RPMI7951 (cell line): ENCODE results near the gene SKOR1. TPM values are rescaled to one million over a fixed set of nuclear protein-coding genes. Genes with fewer than 3 reads are reported as not detected.

Experiments used
- DNase-seq: peaks from one replicate; pipeline ENCODE4 v3.0.0-alpha.2; 2012; ENCODE audit warnings: low read depth
- total RNA-seq: library from RNA; depleted of rRNA; stranded (reverse); fragments of >200 nt; shearing (Covaris generic); gene quantifications from 2 replicates; pipeline ENCODE4 v1.2.3, GENCODE V29; 2014

SKOR1 gene
- total RNA-seq, 1 experiment from 2014 or later: not detected

DNA sequence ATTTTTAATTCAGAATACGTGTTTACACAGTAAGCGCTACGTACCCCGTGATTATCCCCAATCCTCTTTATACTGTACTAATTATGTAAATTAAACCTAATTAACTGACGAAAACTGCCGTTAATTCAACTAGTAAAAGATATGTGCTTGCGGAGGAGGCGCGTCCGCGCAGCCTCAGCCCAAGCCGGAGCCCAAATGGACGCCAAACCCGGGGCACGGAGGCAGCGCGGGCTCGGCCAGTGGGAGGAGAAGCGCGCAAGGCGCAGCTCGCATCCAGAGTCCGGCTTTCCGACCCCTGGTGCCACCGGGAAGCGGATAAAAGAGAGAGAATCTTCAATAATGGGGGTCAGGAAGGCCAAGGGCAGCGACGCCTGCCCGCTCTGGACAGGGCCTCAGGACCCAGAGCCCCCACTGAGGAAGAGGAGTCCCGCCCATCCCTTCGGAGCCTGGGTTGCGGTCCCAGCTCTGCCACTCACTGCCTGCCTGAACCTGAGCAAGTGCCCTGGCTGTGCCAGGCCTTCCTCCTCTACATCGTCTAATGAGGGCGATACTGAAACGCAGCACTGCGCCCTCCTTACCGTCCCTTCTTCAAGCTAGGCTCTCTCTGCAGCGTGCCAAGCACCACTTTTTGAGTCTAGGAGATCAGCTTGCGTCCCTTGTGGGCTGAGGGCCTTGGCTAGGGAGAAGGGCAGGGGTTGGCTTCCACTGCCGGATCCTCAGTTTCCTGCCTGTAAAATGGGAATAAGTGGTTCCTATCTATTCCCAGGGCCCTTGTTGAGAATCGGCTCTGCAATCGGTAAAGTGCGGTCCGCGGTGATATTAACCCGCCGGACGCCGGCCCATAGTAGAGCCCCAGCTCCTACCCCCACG is 5.0 kb upstream of the SKOR1 start:
- no peak for DNase-seq

- DNase-seq: peak; percentile 54
Measured at GRCh38 chr15:67820992-67821783, 4.1 kb upstream of the SKOR1 start.

DNA sequence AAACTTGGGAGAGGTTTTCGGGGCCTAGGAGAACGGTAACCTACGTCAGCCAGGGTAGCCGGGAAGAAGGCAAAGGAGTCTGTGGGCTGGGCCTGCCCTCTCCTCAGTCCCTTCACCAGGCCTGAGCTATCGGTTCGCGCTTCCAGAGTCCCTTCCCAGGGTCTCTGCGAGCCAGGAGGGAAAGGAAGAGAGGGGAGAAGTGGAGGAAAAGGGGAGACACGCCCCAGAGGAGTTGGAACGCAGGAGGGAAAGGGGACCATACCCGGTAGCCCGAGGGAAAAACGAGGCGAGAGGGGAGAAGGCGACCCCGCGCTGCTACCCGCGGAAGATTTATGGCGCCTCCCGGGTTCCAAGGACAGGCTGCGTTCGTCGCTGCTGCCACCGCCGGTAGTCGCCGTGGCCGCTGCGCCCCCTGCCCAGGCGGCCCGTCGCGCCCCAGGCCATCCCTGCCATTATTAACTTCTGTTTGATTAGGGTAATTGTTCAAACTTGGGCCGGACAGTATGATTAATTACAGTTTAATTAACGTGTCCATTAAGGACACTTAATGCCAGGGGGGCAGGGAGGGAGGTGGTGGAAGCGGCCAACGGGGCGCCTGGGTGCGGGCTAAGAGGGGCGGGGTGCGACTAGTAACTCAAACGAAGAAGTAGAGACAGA is 3.4 kb upstream of the SKOR1 start:
- no peak for DNase-seq

- no peak for DNase-seq
Measured at GRCh38 chr15:67822537-67823313, 2.6 kb upstream of the SKOR1 start.

- DNase-seq: no peak
Measured at GRCh38 chr15:67823314-67824196, 1.8 kb upstream of the SKOR1 start.

- no peak for DNase-seq
Measured at GRCh38 chr15:67824197-67824968, 926 bp upstream of the SKOR1 start.

DNA sequence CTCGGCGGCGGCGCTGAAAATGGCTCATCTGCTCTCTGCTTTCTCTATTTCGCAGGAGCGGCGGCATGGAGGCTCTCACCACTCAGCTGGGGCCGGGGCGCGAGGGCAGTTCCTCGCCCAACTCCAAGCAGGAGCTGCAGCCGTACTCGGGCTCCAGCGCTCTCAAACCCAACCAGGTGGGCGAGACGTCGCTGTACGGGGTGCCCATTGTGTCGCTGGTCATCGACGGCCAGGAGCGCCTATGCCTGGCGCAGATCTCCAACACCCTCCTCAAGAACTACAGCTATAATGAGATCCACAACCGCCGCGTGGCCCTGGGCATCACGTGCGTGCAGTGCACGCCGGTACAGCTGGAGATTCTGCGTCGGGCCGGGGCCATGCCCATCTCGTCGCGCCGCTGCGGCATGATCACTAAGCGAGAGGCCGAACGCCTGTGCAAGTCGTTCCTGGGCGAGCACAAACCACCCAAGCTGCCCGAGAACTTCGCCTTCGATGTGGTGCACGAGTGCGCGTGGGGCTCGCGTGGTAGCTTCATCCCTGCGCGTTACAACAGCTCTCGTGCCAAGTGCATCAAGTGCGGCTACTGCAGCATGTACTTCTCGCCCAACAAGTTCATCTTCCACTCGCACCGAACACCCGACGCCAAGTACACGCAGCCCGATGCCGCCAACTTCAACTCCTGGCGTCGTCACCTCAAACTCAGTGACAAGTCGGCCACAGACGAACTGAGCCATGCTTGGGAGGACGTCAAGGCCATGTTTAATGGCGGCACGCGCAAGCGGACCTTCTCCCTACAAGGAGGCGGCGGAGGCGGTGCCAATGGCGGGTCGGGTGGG is 790 bp downstream of the SKOR1 start:
- no peak for DNase-seq

DNA sequence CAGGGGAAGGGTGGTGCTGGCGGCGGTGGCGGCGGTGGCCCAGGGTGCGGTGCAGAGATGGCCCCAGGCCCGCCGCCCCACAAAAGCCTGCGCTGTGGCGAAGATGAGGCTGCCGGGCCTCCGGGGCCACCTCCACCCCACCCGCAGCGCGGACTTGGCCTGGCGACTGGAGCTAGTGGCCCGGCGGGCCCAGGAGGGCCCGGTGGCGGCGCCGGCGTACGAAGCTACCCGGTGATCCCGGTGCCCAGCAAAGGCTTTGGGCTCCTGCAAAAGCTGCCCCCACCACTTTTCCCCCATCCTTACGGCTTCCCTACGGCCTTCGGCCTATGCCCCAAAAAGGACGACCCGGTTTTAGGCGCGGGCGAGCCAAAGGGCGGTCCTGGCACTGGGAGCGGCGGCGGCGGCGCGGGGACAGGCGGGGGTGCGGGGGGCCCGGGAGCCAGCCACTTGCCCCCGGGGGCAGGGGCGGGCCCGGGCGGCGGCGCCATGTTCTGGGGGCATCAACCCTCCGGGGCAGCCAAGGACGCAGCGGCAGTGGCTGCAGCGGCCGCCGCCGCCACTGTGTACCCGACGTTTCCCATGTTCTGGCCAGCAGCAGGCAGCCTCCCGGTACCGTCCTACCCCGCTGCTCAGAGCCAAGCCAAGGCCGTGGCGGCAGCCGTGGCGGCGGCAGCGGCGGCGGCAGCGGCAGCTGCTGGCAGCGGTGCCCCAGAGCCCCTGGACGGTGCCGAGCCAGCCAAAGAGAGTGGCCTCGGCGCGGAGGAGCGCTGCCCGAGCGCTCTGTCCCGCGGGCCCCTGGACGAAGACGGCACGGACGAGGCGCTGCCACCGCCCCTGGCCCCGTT is 1.6 kb downstream of the SKOR1 start:
- DNase-seq: no peak

DNA sequence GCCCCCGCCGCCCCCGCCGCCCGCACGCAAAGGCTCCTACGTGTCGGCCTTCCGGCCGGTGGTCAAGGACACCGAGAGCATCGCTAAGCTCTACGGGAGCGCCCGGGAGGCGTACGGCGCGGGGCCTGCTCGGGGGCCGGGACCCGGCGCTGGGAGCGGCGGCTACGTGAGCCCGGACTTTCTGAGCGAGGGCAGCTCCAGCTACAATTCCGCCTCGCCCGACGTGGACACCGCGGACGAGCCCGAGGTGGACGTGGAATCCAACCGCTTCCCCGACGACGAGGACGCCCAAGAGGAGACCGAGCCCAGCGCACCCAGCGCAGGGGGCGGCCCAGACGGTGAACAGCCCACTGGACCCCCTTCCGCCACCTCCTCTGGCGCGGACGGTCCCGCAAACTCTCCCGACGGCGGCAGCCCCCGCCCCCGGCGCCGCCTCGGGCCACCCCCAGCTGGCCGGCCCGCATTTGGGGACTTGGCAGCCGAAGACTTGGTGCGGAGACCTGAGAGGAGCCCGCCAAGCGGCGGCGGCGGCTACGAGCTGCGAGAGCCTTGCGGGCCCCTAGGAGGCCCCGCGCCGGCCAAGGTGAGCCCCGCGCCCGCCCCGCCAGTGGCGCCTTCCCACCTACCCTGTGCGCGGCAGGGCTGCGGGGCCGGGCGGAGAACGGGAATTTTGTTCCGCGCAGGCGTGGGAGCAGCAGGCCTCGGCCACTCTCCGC is 2.4 kb downstream of the SKOR1 start:
- no peak for DNase-seq

GRCh38 chr15:67828278-67828968 is 3.1 kb downstream of the SKOR1 start:
- DNase-seq: no peak

GRCh38 chr15:67828969-67829646 is 3.8 kb downstream of the SKOR1 start:
- no peak for DNase-seq

DNA sequence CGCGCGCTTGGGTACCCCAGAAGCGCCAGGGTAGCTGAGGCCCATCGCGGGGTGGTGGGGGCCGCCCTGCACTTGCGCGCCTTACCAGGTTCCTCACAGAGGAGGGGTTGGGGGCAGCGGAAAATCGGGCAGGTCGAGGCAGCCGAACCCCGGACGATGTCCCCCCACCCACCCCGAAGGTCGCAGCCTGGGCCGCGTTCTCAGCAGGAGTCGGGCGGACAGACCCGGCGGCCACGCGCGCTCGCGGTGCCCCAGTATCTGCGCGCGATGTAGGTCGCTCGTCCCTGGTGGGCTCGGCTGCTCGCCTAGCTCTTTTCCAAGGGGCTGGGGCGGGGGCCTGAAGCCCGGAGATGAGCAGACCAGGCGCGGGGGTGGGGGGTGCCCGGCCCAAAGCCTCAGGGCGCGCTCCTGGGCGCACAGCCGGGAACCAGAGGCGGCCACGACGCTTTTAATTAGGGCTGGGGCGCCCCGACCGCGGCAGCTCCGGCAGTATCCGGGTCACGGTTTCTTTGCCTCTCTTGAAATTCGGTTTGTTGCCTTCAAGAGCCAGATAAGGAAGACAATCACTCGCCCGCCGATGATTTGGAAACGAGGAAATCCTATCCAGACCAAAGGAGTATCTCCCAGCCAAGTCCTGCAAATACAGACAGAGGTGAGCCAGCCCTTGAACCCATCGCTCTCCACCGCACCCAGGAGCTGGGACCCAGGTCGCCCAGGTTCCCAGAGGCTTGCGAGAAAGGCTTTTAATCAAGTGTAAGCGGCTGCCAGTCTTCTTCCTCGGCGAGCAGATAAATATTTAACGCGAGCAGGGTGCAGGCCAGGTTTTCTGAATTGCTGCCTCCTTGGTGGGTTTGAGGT is 4.6 kb downstream of the SKOR1 start:
- no peak for DNase-seq

- no peak for DNase-seq
Measured at GRCh38 chr15:67831363-67831762, 6.1 kb downstream of the SKOR1 start.

DNA sequence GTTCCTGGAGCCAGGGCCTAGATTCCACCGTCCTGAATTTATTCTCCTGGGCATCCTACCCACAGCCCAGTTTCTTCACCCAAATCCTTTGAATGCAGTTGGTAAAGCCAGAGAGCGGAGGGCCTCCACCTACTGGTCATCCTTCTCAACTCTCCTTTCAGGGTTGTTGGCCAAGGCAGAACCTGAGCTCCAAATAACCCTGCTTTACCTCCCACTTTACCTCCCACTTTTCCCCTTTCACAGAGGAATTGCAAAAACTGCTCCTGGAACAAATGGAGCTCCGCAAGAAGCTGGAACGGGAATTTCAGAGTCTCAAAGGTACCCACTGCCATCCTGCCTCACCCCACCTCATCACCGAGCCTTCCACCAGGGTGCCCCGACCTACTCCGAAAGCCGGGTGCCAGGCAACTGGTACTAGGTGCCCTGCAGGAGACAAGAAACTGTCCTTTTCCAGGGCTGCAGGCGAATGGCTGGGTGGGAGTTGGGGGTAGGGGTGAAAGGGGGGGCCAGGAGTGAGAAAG is 6.8 kb downstream of the SKOR1 start:
- peak; percentile 39 for DNase-seq
